HG03460 (cell line): ENCODE data around the gene ERVW-1.
"Not testable (repeated sequence)": the region's sequence is repeated elsewhere in the genome, so short reads cannot be mapped to it uniquely, and the experiment has no call there.

Experiments
- ATAC-seq: cut with Tn5 transposase; IDR thresholded peaks from one replicate; pipeline ENCODE4 v1.9.1; 2021; ENCODE audit not compliant: unreplicated experiment

The ERVW-1 gene

GRCh38 chr7:92477681-92478080, at the start of gene ERVW-1:
ERVW-1 (minus strand) TSS chr7:92477946; CDS start chr7:92470381, 7,565 bp downstream.
- not testable (repeated sequence) for ATAC-seq

- ATAC-seq: no peak
Observed at GRCh38 chr7:92523110-92523509, 45.4 kb upstream of the ERVW-1 start.

GRCh38 chr7:92520024-92520423, 42.3 kb upstream of the ERVW-1 start:
- ATAC-seq: no peak

- ATAC-seq: no peak
Observed at GRCh38 chr7:92517631-92518030, 39.9 kb upstream of the ERVW-1 start.

GRCh38 chr7:92513167-92513902, 35.6 kb upstream of the ERVW-1 start:
- ATAC-seq: no peak

GRCh38 chr7:92508946-92509345, 31.2 kb upstream of the ERVW-1 start:
- ATAC-seq: no peak

- no peak for ATAC-seq
Observed at GRCh38 chr7:92506363-92506762, 28.6 kb upstream of the ERVW-1 start.

GRCh38 chr7:92504563-92504962, 26.8 kb upstream of the ERVW-1 start:
- ATAC-seq: no peak

- no peak for ATAC-seq
Observed at GRCh38 chr7:92503767-92504166, 26.0 kb upstream of the ERVW-1 start.

- no peak for ATAC-seq
Observed at GRCh38 chr7:92498557-92498956, 20.8 kb upstream of the ERVW-1 start.

- no peak for ATAC-seq
Observed at GRCh38 chr7:92496876-92497275, 19.1 kb upstream of the ERVW-1 start.

GRCh38 chr7:92489634-92490033, 11.9 kb upstream of the ERVW-1 start:
- no peak for ATAC-seq

GRCh38 chr7:92487804-92488203, 10.1 kb upstream of the ERVW-1 start:
- ATAC-seq: no peak

GRCh38 chr7:92485974-92486373, 8.2 kb upstream of the ERVW-1 start:
- no peak for ATAC-seq

- ATAC-seq: no peak
Observed at GRCh38 chr7:92485267-92485892, 7.6 kb upstream of the ERVW-1 start.

- ATAC-seq: not testable (repeated sequence)
Observed at GRCh38 chr7:92484226-92484625, 6.5 kb upstream of the ERVW-1 start.

- ATAC-seq: not testable (repeated sequence)
Observed at GRCh38 chr7:92483624-92484023, 5.9 kb upstream of the ERVW-1 start.

GRCh38 chr7:92479146-92479545, 1.4 kb upstream of the ERVW-1 start:
- ATAC-seq: not testable (repeated sequence)

GRCh38 chr7:92478711-92479110, 965 bp upstream of the ERVW-1 start:
- no peak for ATAC-seq

GRCh38 chr7:92478095-92478494, 349 bp upstream of the ERVW-1 start:
- ATAC-seq: no peak

- ATAC-seq: not testable (repeated sequence)
Observed at GRCh38 chr7:92475851-92476590, 1.7 kb downstream of the ERVW-1 start.

GRCh38 chr7:92475261-92475770, 2.4 kb downstream of the ERVW-1 start:
- not testable (repeated sequence) for ATAC-seq
